Measurements from ENCODE around the gene CRELD2. TPM values are rescaled to one million over a fixed set of nuclear protein-coding genes. Genes with fewer than 3 reads are reported as not detected.
A peak's percentile ranks its signal among the peaks of the same experiment; 100 is the strongest.

CRELD2 gene
- total and polyA plus RNA-seq, 2 of the 13 experiments (the other 11 are each of a cell fraction or from before 2014, with no cell fraction given), result 17.2 to 44.7 TPM

DNA sequence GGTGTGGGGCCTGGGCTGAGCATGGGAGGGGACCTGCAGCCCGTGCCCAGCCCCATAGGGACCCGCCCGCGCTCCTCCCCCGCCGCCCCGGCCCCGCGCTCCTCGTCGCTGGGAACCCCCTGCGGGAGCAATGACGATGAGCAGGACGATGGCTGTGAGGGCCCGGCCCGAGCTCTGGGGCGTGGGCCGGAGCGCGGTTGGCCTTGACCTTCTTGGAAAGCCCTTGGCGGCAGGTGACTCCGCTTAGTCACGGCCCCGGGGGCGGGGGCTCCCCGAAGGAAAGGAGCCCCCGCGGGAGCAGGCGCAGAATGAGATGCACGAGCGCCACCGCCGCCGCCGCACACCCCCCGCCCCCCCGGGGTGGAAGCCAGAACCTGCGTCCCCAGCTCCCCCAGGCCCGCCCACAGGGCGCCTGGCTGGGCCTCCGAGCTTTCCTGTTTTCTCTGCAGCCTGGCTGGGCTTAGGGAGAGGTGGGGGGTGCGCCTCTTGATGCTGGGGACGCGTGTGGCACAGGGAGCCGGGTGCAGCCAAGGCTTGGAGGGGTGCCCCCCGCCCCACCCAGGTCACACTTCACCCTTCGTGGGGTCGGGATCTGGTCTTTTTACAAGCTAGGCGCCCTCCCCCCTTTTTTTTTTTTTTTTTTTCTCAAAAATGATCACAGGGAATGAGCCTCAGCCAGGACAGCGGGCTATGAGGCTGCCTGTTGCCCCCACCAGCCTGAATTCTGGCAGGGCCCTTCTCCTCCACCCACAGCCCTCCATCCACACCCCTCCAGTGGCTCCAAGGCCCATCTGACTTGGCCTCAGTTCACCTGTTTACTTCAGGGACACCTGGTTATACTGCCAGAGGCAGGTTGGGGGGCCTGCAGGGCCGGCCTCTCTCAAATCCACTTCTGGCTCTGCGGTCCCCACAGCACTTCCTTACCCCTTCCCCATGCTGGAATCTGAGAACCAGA is 17.9 kb downstream of the CRELD2 start (continued):
- no peak for TF ChIP-seq CBX2 (IDR thresholded peaks at IDR 0.05; ENCODE audit: low read depth, low read length)
- TF ChIP-seq CBX2 (CRISPR knock-in tag; IDR thresholded peaks at IDR 0.05; ENCODE audit: low read depth), result no peak
- no peak for TF ChIP-seq PAF1 (CRISPR knock-in tag; IDR thresholded peaks at IDR 0.05)
- TF ChIP-seq SMAD1 (CRISPR knock-in tag; IDR thresholded peaks at IDR 0.05; ENCODE audit: borderline replicate concordance, low read depth), result no peak
- no peak for TF ChIP-seq ZNF724P (CRISPR knock-in tag; IDR thresholded peaks at IDR 0.05; ENCODE audit: borderline replicate concordance)
- no peak for TF ChIP-seq TCF7 (IDR thresholded peaks at IDR 0.05; ENCODE audit: low read depth)
- TF ChIP-seq ZFP36L1 (CRISPR knock-in tag; IDR thresholded peaks at IDR 0.05), result 0 out of 2 replicates have a peak, but pooled peaks have one; percentile 47
- TF ChIP-seq, protein P1, sequence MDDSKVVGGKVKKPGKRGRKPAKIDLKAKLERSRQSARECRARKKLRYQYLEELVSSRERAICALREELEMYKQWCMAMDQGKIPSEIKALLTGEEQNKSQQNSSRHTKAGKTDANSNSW (CRISPR knock-in tag; IDR thresholded peaks at IDR 0.05; ENCODE audit: borderline replicate concordance), result no peak
- no peak for TF ChIP-seq NFIC (IDR thresholded peaks at IDR 0.05; ENCODE audit: low read length)
- TF ChIP-seq, protein P2, sequence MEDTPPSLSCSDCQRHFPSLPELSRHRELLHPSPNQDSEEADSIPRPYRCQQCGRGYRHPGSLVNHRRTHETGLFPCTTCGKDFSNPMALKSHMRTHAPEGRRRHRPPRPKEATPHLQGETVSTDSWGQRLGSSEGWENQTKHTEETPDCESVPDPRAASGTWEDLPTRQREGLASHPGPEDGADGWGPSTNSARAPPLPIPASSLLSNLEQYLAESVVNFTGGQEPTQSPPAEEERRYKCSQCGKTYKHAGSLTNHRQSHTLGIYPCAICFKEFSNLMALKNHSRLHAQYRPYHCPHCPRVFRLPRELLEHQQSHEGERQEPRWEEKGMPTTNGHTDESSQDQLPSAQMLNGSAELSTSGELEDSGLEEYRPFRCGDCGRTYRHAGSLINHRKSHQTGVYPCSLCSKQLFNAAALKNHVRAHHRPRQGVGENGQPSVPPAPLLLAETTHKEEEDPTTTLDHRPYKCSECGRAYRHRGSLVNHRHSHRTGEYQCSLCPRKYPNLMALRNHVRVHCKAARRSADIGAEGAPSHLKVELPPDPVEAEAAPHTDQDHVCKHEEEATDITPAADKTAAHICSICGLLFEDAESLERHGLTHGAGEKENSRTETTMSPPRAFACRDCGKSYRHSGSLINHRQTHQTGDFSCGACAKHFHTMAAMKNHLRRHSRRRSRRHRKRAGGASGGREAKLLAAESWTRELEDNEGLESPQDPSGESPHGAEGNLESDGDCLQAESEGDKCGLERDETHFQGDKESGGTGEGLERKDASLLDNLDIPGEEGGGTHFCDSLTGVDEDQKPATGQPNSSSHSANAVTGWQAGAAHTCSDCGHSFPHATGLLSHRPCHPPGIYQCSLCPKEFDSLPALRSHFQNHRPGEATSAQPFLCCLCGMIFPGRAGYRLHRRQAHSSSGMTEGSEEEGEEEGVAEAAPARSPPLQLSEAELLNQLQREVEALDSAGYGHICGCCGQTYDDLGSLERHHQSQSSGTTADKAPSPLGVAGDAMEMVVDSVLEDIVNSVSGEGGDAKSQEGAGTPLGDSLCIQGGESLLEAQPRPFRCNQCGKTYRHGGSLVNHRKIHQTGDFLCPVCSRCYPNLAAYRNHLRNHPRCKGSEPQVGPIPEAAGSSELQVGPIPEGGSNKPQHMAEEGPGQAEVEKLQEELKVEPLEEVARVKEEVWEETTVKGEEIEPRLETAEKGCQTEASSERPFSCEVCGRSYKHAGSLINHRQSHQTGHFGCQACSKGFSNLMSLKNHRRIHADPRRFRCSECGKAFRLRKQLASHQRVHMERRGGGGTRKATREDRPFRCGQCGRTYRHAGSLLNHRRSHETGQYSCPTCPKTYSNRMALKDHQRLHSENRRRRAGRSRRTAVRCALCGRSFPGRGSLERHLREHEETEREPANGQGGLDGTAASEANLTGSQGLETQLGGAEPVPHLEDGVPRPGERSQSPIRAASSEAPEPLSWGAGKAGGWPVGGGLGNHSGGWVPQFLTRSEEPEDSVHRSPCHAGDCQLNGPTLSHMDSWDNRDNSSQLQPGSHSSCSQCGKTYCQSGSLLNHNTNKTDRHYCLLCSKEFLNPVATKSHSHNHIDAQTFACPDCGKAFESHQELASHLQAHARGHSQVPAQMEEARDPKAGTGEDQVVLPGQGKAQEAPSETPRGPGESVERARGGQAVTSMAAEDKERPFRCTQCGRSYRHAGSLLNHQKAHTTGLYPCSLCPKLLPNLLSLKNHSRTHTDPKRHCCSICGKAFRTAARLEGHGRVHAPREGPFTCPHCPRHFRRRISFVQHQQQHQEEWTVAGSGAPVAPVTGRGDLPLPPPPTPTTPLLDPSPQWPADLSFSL (CRISPR knock-in tag; IDR thresholded peaks at IDR 0.05), result peak; percentile 47; the same call in 1 of the 2 replicates
- TF ChIP-seq MYC (CRISPR knock-in tag; IDR thresholded peaks at IDR 0.05; ENCODE audit: borderline replicate concordance), result peak; percentile 69; the same call in 1 of the 2 replicates
- TF ChIP-seq KDM5B (CRISPR knock-in tag; IDR thresholded peaks at IDR 0.05; ENCODE audit: borderline replicate concordance), result peak; percentile 66; the same call in 1 of the 2 replicates
- TF ChIP-seq HNRNPK (IDR thresholded peaks at IDR 0.05; ENCODE audit: low read depth, low read length, poor library complexity, severe bottlenecking), result no peak
- 0 out of 2 replicates have a peak, but pooled peaks have one; percentile 31 for TF ChIP-seq ZNF501 (CRISPR knock-in tag; IDR thresholded peaks at IDR 0.05)
- TF ChIP-seq POLR2G (IDR thresholded peaks at IDR 0.05; ENCODE audit: low read depth, low read length), result no peak; the same call in 1 of the 2 replicates
- TF ChIP-seq EHMT2 (IDR thresholded peaks at IDR 0.05; ENCODE audit: borderline replicate concordance, low read depth, low read length), result no peak
- TF ChIP-seq, protein P3, sequence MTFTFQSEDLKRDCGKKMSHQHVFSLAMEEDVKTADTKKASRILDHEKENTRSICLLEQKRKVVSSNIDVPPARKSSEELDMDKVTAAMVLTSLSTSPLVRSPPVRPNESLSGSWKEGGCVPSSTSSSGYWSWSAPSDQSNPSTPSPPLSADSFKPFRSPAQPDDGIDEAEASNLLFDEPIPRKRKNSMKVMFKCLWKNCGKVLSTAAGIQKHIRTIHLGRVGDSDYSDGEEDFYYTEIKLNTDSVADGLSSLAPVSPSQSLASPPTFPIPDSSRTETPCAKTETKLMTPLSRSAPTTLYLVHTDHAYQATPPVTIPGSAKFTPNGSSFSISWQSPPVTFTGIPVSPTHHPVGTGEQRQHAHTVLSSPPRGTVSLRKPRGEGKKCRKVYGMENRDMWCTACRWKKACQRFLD (CRISPR knock-in tag; IDR thresholded peaks at IDR 0.05; ENCODE audit: borderline replicate concordance), result no peak
- TF ChIP-seq, protein P4, sequence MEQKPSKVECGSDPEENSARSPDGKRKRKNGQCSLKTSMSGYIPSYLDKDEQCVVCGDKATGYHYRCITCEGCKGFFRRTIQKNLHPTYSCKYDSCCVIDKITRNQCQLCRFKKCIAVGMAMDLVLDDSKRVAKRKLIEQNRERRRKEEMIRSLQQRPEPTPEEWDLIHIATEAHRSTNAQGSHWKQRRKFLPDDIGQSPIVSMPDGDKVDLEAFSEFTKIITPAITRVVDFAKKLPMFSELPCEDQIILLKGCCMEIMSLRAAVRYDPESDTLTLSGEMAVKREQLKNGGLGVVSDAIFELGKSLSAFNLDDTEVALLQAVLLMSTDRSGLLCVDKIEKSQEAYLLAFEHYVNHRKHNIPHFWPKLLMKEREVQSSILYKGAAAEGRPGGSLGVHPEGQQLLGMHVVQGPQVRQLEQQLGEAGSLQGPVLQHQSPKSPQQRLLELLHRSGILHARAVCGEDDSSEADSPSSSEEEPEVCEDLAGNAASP (CRISPR knock-in tag; IDR thresholded peaks at IDR 0.05; ENCODE audit: borderline replicate concordance), result peak; percentile 89
- TF ChIP-seq RARA (CRISPR knock-in tag; IDR thresholded peaks at IDR 0.05), result peak; percentile 98

Measured in HepG2 (cell line).